Measurements from ENCODE around the gene UBTD2.

DNA sequence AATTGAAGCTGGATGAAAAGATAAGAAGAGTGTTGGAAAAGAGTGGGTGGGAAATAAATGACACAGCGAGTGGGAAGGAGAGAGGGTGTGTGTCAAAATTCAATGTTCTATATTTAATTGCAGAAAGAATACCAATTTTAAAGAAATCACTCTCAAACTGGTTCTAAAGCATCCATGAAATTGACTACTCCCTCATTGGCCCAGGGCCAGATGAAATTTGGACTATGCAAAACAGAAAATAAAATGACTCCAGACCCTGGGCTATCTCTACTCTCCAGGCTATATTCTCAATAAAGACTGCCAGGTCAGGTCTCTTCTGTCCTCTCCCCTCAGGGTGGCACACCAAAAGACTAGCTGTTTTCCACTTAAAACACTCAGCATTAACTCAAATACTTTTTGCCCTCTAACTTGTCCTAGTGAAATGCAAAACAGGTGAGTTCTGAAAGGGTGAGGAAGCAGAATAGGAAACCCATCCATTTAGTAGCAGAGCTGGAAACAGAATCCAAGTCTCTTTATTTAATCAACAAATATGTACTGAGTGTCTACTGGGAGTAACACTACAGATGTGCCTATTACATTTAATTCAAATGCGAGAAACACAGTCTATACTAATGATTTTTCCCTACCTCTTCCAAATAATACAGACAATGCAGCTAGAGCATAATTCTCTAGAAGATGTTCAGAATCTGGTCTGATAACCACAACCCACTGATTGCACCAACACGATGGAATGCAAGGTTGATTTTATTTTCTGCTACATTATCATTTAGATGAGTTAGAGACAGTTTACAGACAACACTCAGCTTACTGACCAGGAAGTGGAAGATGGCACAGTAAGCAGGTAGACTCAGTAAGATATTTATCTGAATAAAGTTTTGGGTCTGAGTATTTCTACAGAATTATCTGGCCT, 47.5 kb downstream of the UBTD2 start:
- no peak for TF ChIP-seq POLR2A (IDR thresholded peaks at IDR 0.05)
- no peak for TF ChIP-seq CTCF (IDR thresholded peaks at IDR 0.05)
